NCI-H2107 (cell line): ENCODE measurements around the gene NEK4.

Experiments used
- DNase-seq: peaks from one replicate; lab custom pipeline; 2025; lab: John Stamatoyannopoulos, UW

Gene NEK4

GRCh38 chr3:52663098-52663497 is 107.6 kb downstream of the NEK4 start:
- DNase-seq, result no peak

DNA sequence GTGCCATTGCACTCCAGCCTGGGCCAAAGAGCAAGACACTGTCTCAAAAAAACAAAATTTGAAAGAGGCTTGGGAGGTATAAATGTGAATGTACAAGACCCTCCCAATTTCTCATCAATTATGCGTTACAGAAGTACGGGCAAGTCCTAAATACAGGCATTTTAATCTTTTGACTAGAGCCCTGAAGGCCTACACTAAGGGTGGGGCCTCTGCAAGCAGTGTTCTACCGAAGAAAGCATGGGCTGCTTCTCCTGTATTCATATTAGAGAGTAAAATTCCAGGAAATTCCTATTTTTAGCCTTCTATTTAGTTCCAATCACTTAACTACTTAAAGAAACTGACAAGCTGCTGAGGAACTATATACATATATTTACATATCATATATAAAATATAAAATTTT is 110.7 kb downstream of the NEK4 start:
- no peak for DNase-seq
